Effector memory CD4-positive, alpha-beta T cell (primary cell): ENCODE results near the gene HELZ2.

Source experiments
- DNase-seq, 3 donors: peaks; one replicate each; pipeline ENCODE4 v3.0.0-alpha.2; 2020
- H3K27ac ChIP-seq: 2 replicates; pipeline ENCODE4 v1.7.0; 2013; ENCODE audit warnings: mild to moderate bottlenecking, low read length, moderate library complexity; ENCODE audit not compliant: insufficient read depth, poor library complexity, severe bottlenecking
- H3K27me3 ChIP-seq: replicated peaks from 2 replicates; pipeline ENCODE4 v1.7.0; 2013; ENCODE audit warnings: mild to moderate bottlenecking, low read length; ENCODE audit not compliant: insufficient read depth, control insufficient read depth, poor library complexity, severe bottlenecking
- H3K36me3 ChIP-seq: 2 replicates; pipeline ENCODE4 v1.7.0; 2013; ENCODE audit warnings: mild to moderate bottlenecking, low read length, moderate library complexity; ENCODE audit not compliant: control insufficient read depth, insufficient read depth
- H3K4me1 ChIP-seq: 2 replicates; pipeline ENCODE4 v1.7.0; 2013; ENCODE audit warnings: low read length, mild to moderate bottlenecking; ENCODE audit not compliant: control insufficient read depth, insufficient read depth, poor library complexity, severe bottlenecking
- H3K4me3 ChIP-seq: 2 replicates; pipeline ENCODE4 v1.7.0; 2013; ENCODE audit warnings: low read length, low read depth, mild to moderate bottlenecking; ENCODE audit not compliant: insufficient read depth, poor library complexity, severe bottlenecking
- H3K9me3 ChIP-seq: 2 replicates; pipeline ENCODE4 v1.7.0; 2013; ENCODE audit warnings: mild to moderate bottlenecking, low read length, moderate library complexity; ENCODE audit not compliant: control insufficient read depth

Gene HELZ2

DNA sequence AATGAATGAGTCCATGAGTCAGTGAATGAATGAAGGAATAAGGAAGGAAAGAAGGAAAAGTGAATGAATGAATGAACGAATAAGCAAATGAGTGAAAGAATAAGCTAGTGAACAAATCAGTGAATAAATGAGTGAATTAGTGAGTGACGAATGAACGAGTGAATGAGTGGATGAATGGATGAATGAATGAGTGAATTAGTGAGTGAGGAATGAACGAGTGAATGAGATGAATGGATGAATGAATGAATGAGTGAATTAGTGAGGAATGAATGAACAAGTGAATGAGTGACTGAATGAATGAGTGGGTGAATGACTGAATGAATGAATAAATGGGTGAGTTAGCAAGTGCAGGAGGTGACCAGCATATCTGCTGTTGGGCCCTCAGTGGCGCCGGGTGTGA is 30.3 kb downstream of the HELZ2 start:
- Histone ChIP-seq H3K27me3 (no peaks in the 10 kb centered on the region), H3K36me3 (no peaks in the 10 kb centered on the region), H3K4me1 (peaks cover 5% of the 10 kb centered on the region), H3K27ac (no peak overlapping the region), H3K4me3 (no peak overlapping the region), H3K9me3 (no peaks in the 10 kb centered on the region)
- DNase-seq, result no peak

DNA sequence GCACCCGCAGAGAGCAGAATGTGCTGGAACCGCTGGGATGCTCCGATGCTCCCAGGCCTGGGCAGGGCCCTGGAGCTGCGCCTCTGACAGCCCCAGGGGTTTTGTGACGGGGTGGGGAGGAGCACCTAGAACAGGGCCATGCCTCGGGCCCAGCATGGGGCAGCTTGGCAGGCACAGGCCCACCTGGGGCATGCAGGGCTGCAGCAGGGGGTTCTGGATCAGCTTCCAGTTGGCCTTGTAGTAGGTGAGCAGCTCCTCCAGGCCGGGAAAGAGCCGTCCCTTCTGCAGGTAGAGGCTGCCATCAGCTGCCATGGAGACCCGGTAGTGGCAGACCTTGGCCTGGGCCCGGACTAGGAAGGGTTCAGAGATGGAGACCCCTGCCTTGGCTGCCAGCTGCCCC is 30.9 kb downstream of the HELZ2 start:
- no peak overlapping the region for H3K27ac ChIP-seq
- DNase-seq, result no peak
- H3K9me3 ChIP-seq, result no peaks in the 10 kb centered on the region
- no peaks in the 10 kb centered on the region for H3K36me3 ChIP-seq
- no peak overlapping the region for H3K4me3 ChIP-seq
- H3K27me3 ChIP-seq, result no peaks in the 10 kb centered on the region
- peaks cover 11% of the 10 kb centered on the region for H3K4me1 ChIP-seq

DNA sequence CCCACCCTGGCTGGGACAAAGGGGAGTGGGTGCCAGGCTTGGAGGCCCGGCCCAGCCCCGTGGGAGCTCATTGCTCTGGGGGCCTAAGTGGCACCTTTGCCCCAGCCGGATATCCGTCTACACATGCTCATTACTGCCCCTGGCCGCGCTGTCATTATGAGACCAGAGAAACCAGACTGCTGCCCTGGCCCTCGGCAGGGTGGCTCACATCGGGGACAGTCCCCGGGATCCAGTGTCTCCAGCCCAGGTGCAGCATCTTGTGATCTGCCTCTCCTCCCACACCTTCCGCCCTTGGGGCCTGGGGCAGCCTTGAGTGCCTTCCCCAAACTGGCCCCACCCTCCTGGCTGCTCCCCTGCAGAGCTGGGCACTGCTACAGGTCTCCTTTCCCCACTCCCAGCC is 31.3 kb downstream of the HELZ2 start:
- H3K36me3 ChIP-seq, result no peaks in the 10 kb centered on the region
- no peaks in the 10 kb centered on the region for H3K27me3 ChIP-seq
- H3K4me1 ChIP-seq, result peaks cover 13% of the 10 kb centered on the region
- no peak for DNase-seq
- H3K9me3 ChIP-seq, result no peaks in the 10 kb centered on the region
- H3K27ac ChIP-seq, result no peak overlapping the region
- H3K4me3 ChIP-seq, result no peak overlapping the region

DNA sequence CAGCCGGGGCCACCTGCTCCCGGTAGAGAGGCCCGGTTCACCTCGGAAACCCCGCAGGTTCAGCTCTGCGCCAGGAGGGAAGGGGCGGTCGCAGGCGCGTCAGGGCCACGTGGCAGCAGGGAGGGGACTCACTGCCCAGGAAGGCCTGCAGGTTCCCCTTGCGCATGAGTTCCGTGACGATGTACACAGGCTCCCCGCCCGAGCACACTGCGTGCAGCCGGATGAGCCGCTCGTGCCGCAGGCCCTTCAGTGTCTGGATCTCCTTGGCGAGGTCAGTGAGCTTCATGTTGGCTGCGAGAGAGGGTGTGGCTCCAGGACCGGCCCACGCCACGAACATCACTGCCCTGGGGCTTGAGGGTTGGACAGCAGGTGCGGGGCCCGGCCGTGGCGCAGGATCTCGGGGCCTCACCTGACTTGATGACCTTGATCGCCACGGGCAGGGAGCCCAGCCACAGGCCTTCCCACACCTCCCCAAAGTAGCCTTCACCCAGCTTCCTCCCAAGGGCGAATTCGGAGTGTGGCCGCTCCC is 31.9 kb downstream of the HELZ2 start:
- peaks cover 19% of the 10 kb centered on the region for H3K4me1 ChIP-seq
- H3K27ac ChIP-seq, result no peak overlapping the region
- no peak overlapping the region for H3K4me3 ChIP-seq
- no peaks in the 10 kb centered on the region for H3K9me3 ChIP-seq
- no peaks in the 10 kb centered on the region for H3K36me3 ChIP-seq
- no peak for DNase-seq
- no peaks in the 10 kb centered on the region for H3K27me3 ChIP-seq

DNA sequence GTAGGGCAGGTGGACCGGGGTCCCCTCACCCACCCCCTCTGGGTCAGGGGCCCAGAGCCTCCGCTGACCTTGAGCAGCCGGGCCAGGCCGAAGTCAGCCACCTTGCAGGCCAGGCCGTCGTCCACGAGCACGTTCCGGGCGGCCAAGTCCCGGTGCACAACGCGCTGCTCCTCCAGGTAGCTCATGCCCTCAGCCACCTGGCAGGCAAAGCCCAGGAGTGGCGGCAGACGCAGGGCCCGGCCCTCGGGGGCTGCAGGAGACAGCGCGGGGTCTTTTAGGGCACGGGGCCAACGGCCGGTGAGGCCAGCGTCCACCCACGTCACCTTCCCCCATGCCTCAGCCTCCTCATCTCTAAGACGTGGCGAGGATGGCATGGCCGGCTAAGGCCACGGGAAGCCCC is 32.7 kb downstream of the HELZ2 start:
- no peak overlapping the region for H3K27ac ChIP-seq
- H3K27me3 ChIP-seq, result no peaks in the 10 kb centered on the region
- peaks cover 24% of the 10 kb centered on the region for H3K4me1 ChIP-seq
- H3K4me3 ChIP-seq, result no peak overlapping the region
- H3K36me3 ChIP-seq, result no peaks in the 10 kb centered on the region
- no peak for DNase-seq
- H3K9me3 ChIP-seq, result no peaks in the 10 kb centered on the region

DNA sequence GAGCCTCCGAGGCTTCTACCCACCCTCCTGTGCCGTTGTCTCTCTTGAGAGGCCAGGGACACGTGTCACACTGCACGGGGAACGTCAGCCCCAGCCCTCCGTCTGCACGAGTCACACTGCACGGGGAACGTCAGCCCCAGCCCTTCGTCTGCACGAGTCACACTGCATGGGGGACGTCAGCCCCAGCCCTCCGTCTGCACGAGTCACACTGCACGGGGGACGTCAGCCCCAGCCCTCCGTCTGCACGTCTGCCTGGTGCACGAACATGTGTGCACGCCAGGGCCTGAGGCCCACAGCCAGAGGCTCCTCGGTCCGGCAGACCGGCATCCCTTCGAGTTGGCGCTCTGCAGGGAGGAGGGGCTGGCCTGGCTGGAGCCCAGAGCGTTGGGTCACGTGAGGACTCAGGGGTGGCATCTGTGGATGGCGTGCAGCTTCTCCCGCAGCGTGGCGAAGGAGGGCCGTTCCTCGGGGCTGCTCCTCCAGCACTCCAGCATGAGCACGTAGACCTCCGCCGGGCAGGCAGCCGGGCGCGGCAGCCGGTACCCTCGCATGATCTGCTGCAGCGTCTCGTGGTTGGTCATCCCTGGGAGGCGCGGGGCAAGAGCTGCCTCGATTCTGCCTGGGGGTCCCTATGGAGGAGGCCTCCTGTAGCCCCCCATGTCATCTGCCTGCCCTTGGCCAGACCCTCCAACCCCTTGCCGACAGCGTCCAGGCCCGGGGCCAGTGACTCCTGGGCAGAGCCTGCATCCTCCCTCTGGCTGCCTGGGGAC is 33.4 kb downstream of the HELZ2 start:
- no peak overlapping the region for H3K27ac ChIP-seq
- DNase-seq, result no peak
- no peak overlapping the region for H3K4me3 ChIP-seq
- no peaks in the 10 kb centered on the region for H3K36me3 ChIP-seq
- H3K27me3 ChIP-seq, result no peaks in the 10 kb centered on the region
- H3K4me1 ChIP-seq, result peaks cover 24% of the 10 kb centered on the region
- H3K9me3 ChIP-seq, result no peaks in the 10 kb centered on the region

DNA sequence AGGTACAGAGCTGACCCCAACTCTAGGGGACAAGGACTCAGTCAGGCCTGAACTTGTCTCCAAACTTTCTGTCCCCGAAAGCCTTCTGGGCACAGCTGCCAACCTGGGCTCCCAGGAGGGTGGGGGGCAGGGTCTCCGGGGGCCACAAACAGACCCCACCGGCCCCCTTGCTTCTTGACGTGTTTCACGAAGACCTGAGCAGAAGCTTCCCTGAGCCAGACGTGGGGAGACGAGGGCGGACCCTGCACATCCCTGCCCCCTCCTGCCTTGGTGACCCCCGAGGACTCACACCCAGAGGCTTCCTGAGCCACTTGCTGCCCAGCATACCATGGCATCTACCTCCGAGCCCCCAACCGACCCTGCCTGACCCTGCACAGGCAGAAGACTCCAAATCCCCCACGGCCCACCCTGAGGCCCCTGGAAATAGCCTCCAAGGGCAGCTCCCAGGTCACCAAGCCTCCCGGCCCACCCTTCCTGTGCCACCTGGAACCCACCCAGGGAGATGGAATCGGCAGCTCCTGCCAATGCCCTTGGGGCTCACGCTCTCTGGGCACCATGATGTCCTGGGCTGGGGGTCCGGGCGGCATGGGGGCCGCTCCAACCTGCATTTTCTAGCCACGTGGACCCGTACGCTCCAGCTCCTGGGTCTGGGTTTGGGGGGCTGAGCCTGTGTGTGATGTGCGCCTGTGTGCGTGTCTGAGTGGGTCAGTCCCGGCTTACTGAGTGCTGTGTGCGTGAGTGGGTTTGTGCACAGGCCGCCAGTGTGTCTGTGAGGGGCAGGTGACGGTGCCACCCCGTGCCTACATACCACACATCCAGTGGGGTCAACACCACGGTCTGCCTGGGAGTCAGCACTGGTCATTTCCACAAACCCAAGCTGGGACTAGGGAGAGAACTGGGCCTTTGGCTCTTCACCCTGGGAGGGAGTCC is 34.3 kb downstream of the HELZ2 start:
- H3K4me3 ChIP-seq, result no peak overlapping the region
- no peak for DNase-seq
- peaks cover 24% of the 10 kb centered on the region for H3K4me1 ChIP-seq
- H3K27me3 ChIP-seq, result no peaks in the 10 kb centered on the region
- no peak overlapping the region for H3K27ac ChIP-seq
- H3K36me3 ChIP-seq, result no peaks in the 10 kb centered on the region
- H3K9me3 ChIP-seq, result no peaks in the 10 kb centered on the region

DNA sequence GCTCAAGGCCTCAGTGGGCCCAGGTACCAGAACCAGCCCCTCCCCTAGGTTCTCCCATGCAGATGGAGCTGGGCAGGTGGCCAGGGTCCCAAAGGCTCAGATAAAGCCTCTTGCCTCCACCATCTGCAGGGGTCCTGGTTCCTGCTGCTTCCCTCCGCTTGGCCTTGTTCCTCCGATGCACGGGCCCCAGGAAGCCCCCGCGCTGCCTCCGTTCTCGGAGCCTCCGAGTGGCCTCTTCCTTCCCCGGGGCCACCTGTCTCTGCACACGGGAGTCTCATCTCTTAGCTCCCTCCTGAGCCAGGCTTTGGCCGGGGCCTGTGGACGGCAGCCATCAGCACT is 35.0 kb downstream of the HELZ2 start:
- Histone ChIP-seq H3K9me3 (no peaks in the 10 kb centered on the region), H3K4me1 (peaks cover 24% of the 10 kb centered on the region), H3K27me3 (no peaks in the 10 kb centered on the region), H3K27ac (peak overlapping the region; percentile 73), H3K36me3 (no peaks in the 10 kb centered on the region), H3K4me3 (no peak overlapping the region)
- DNase-seq, result no peak

DNA sequence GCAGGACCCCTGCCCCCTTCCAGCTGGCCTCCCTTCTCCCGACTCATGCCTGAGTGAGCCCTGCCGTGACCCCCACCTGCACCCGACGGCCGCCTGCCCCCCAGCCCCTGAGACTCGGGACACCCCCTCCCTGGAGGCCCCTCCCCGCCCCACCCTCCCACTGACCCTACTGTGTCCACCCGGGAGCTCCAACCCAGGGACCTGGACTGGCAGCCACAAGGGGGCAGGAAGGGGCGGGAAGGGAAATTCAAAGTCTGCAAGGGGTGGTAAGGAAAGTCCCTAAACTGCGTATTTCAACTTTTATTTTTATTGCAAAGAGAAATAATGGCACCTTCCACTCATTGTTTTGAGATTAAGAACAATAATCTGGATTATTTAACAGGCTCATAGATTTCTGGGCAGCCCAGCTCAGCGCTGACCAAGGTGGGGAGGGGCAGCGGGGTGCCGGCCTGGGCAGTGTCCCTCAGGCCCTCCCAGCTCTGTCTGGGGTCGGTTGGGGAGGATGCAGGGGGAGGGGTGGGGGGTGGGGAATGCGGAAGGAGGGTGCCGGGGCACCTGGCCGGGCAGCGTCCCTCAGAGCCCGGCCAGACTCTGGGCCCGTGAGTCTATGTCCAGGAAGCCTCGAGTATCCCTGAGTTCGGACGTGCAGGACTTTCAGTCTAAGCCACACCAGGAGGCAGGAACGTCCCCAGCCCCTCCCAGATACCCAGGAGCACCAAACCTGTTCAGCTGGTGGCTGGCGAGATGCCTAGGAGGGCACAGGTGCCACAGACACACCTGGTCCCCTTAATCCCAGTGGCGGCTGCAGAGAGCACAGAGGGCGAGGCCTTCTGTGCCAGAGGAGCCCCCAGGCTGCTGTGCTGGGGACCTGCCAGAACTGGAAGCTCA is 35.6 kb downstream of the HELZ2 start:
- Histone ChIP-seq H3K27me3 (no peaks in the 10 kb centered on the region), H3K4me1 (peaks cover 24% of the 10 kb centered on the region), H3K4me3 (no peak overlapping the region), H3K27ac (peak overlapping the region; percentile 73), H3K9me3 (no peaks in the 10 kb centered on the region), H3K36me3 (no peaks in the 10 kb centered on the region)
- peak; percentile 44 to 46 (median 46) for DNase-seq
